GM19455 (cell line): Measurements from ENCODE around the gene STK24.

Experiments
- ATAC-seq: cut with Tn5 transposase; IDR thresholded peaks from one replicate; pipeline ENCODE4 v1.9.1; 2021; ENCODE audit not compliant: unreplicated experiment

The STK24 gene

GRCh38 chr13:98534821-98535220 is 42.1 kb downstream of the STK24 start:
- ATAC-seq: no peak

GRCh38 chr13:98533912-98534311 is 43.0 kb downstream of the STK24 start:
- no peak for ATAC-seq

GRCh38 chr13:98532254-98532653 is 44.7 kb downstream of the STK24 start:
- no peak for ATAC-seq

GRCh38 chr13:98530217-98530616 is 46.7 kb downstream of the STK24 start:
- ATAC-seq: no peak

- ATAC-seq: no peak
These were observed 47.7 kb downstream of the STK24 start for GRCh38 chr13:98529171-98529570.

- no peak for ATAC-seq
These were observed 48.2 kb downstream of the STK24 start for GRCh38 chr13:98528663-98529064.

- ATAC-seq: no peak
These were observed 49.4 kb downstream of the STK24 start for GRCh38 chr13:98527526-98527925.

GRCh38 chr13:98526182-98526512 is 50.8 kb downstream of the STK24 start:
- ATAC-seq: no peak

- no peak for ATAC-seq
These were observed 51.3 kb downstream of the STK24 start for GRCh38 chr13:98525456-98526181.

GRCh38 chr13:98524793-98525192 is 52.1 kb downstream of the STK24 start:
- no peak for ATAC-seq

- ATAC-seq: no peak
These were observed 52.5 kb downstream of the STK24 start for GRCh38 chr13:98524391-98524790.

GRCh38 chr13:98523455-98524102 is 53.3 kb downstream of the STK24 start:
- ATAC-seq: peak; percentile 58

GRCh38 chr13:98522371-98522770 is 54.5 kb downstream of the STK24 start:
- ATAC-seq: no peak

GRCh38 chr13:98521461-98522247 is 55.3 kb downstream of the STK24 start:
- ATAC-seq: no peak

- no peak for ATAC-seq
These were observed 56.0 kb downstream of the STK24 start for GRCh38 chr13:98520674-98521449.

- no peak for ATAC-seq
These were observed 56.9 kb downstream of the STK24 start for GRCh38 chr13:98519976-98520375.

- no peak for ATAC-seq
These were observed 59.2 kb downstream of the STK24 start for GRCh38 chr13:98517576-98518310.

- no peak for ATAC-seq
These were observed 61.0 kb downstream of the STK24 start for GRCh38 chr13:98515818-98516465.

- no peak for ATAC-seq
These were observed 62.6 kb downstream of the STK24 start for GRCh38 chr13:98514288-98514687.

- no peak for ATAC-seq
These were observed 63.1 kb downstream of the STK24 start for GRCh38 chr13:98513837-98514236.
